OCI-LY7 (cell line): ENCODE data around the gene GMDS. TPM values are rescaled to one million over a fixed set of nuclear protein-coding genes. Genes with fewer than 3 reads are reported as not detected.
"Not testable (repeated sequence)": the region's sequence is repeated elsewhere in the genome, so short reads cannot be mapped to it uniquely, and the experiment has no call there.

Experiments used
- BruUV-seq: library from RNA; stranded (reverse); fragments of 400-500 nt; replicated peaks from 2 replicates; lab custom pipeline; 2021; lab: Mats Ljungman, UMichigan
- CTCF ChIA-PET: fragments of 300-600 bp; sonication (Branson Sonifier 250); formaldehyde crosslinking; loops from one replicate; lab custom pipeline; 2022; ENCODE audit warnings: antibody characterized with exemption; ENCODE audit not compliant: unreplicated experiment; lab: Charles Lee
- POLR2A ChIA-PET: fragments of 300-600 bp; sonication (Branson Sonifier 250); formaldehyde crosslinking; loops from one replicate; lab custom pipeline; 2022; ENCODE audit warnings: antibody characterized with exemption; lab: Charles Lee
- DNase-seq: peaks from one replicate; pipeline ENCODE4 v3.0.0-alpha.2; 2015; ENCODE audit warnings: low spot score
- H2AFZ ChIP-seq: fragments of 200-600 bp; sonication (generic), shearing (Covaris generic); 2 replicates; pipeline ENCODE4 v1.6.1; 2014; ENCODE audit warnings: mild to moderate bottlenecking, antibody characterized with exemption, low read length, moderate library complexity
- H3K27ac ChIP-seq: fragments of 200-600 bp; sonication (generic); 2 replicates; pipeline ENCODE4 v1.5.1; 2014; ENCODE audit warnings: mixed run types, low read depth, mild to moderate bottlenecking, moderate library complexity, low read length, inconsistent platforms; ENCODE audit not compliant: poor library complexity, severe bottlenecking
- H3K36me3 ChIP-seq: fragments of 200-600 bp; sonication (generic); 2 replicates; pipeline ENCODE4 v1.6.1; 2014; ENCODE audit warnings: mild to moderate bottlenecking, antibody characterized with exemption, low read length, moderate library complexity, mixed read lengths; ENCODE audit not compliant: insufficient read depth
- H3K4me1 ChIP-seq: fragments of 200-600 bp; sonication (generic); 2 replicates; pipeline ENCODE4 v1.5.1; 2014; ENCODE audit warnings: mild to moderate bottlenecking, low read length; ENCODE audit not compliant: insufficient read depth, poor library complexity, severe bottlenecking
- H3K4me2 ChIP-seq: fragments of 200-600 bp; sonication (generic); 2 replicates; pipeline ENCODE4 v1.6.1; 2014; ENCODE audit warnings: mild to moderate bottlenecking, low read length
- H3K4me3 ChIP-seq: fragments of 200-600 bp; sonication (generic); 2 replicates; pipeline ENCODE4 v1.5.1; 2014; ENCODE audit warnings: mild to moderate bottlenecking, low read depth, low read length; ENCODE audit not compliant: poor library complexity, severe bottlenecking
- H3K79me2 ChIP-seq: fragments of 200-600 bp; sonication (generic); 2 replicates; pipeline ENCODE4 v1.6.1; 2016; ENCODE audit warnings: low read depth, mild to moderate bottlenecking, low read length, moderate library complexity, mixed read lengths; ENCODE audit not compliant: insufficient read depth
- H3K9me2 ChIP-seq: fragments of 200-600 bp; sonication (generic); 2 replicates; pipeline ENCODE4 v1.6.1; 2016; ENCODE audit warnings: mild to moderate bottlenecking, low read length, mixed read lengths; ENCODE audit not compliant: insufficient read depth
- H3K9me3 ChIP-seq: fragments of 200-600 bp; sonication (generic); 2 replicates; pipeline ENCODE4 v1.6.1; 2014; ENCODE audit warnings: mild to moderate bottlenecking, mixed run types, low read length, mixed read lengths
- H4K20me1 ChIP-seq: fragments of 200-600 bp; sonication (generic); 2 replicates; pipeline ENCODE4 v1.6.1; 2014; ENCODE audit warnings: mild to moderate bottlenecking, antibody characterized with exemption, low read length, moderate library complexity, mixed read lengths; ENCODE audit not compliant: insufficient read depth
- CTCF ChIP-seq: fragments of 200-600 bp; sonication (generic); conservative IDR thresholded peaks from 2 replicates; pipeline ENCODE4 v1.5.1; 2014; ENCODE audit warnings: mild to moderate bottlenecking, antibody characterized with exemption, low read length, moderate library complexity, mixed read lengths
- EZH2phosphoT487 ChIP-seq: fragments of 200-600 bp; sonication (generic); IDR thresholded peaks from 2 replicates; pipeline ENCODE4 v1.6.1; 2018; ENCODE audit warnings: low read depth, borderline replicate concordance, mild to moderate bottlenecking, mixed run types, antibody characterized with exemption, low read length, moderate library complexity, mixed read lengths
- intact Hi-C: fragments of 100-400 bp; cut with micrococcal nuclease; formaldehyde crosslinking; loops from one replicate; pipeline ENCODE4 v1.10.0; 2022; ENCODE audit not compliant: unreplicated experiment
- total RNA-seq, 2 experiments: library from RNA; depleted of rRNA in 1 of 2; stranded (reverse); fragments of >200 nt in 1 of 2; shearing (Covaris generic) in 1 of 2; gene quantifications; 2 replicates each; pipeline ENCODE4 v1.2.3, GENCODE V29; 2014 to 2022

GMDS gene
- total RNA-seq, 2 experiments from 2014 or later: 9.9 to 26.8 TPM

GRCh38 chr6:1848752-1849151, 396.7 kb downstream of the GMDS start:
- POLR2A ChIA-PET: no interaction called here
- H3K9me3 ChIP-seq: no peaks in the 10 kb centered on the region
- no peak overlapping the region for H3K4me2 ChIP-seq
- peaks cover 6% of the 10 kb centered on the region for H3K4me1 ChIP-seq
- H3K4me3 ChIP-seq: no peak overlapping the region
- no peaks in the 10 kb centered on the region for H3K36me3 ChIP-seq
- TF ChIP-seq CTCF: no peak
- no peak for TF ChIP-seq EZH2phosphoT487
- no peaks in the 10 kb centered on the region for H4K20me1 ChIP-seq
- no peaks in the 10 kb centered on the region for H3K9me2 ChIP-seq
- DNase-seq: no peak
- BruUV-seq: no TSS peak
- no peaks in the 10 kb centered on the region for H3K79me2 ChIP-seq
- H2AFZ ChIP-seq: no peak overlapping the region
- intact Hi-C loops: no loop called here
- H3K27ac ChIP-seq: no peak overlapping the region
- CTCF ChIA-PET: no interaction called here

- ChIA-PET CTCF (no interaction called here), POLR2A (interaction anchor here (0.6 kb wide), 1 partner anchor 33 kb away, joined by 3 read pairs; no protein-coding TSS in a partner anchor)
- no peaks in the 10 kb centered on the region for H3K79me2 ChIP-seq
- no TSS peak for BruUV-seq
- no peaks in the 10 kb centered on the region for H3K9me2 ChIP-seq
- intact Hi-C loops: no loop called here
- no peak overlapping the region for H3K4me2 ChIP-seq
- no peaks in the 10 kb centered on the region for H3K9me3 ChIP-seq
- no peak overlapping the region for H2AFZ ChIP-seq
- H3K4me1 ChIP-seq: peaks cover under 1% of the 10 kb centered on the region
- no peak for DNase-seq
- TF ChIP-seq EZH2phosphoT487 (no peak), CTCF (no peak)
- H3K36me3 ChIP-seq: no peaks in the 10 kb centered on the region
- no peaks in the 10 kb centered on the region for H4K20me1 ChIP-seq
- H3K4me3 ChIP-seq: no peak overlapping the region
- no peak overlapping the region for H3K27ac ChIP-seq
Measured at GRCh38 chr6:1846611-1847010, 398.8 kb downstream of the GMDS start.

GRCh38 chr6:1845543-1845942, 399.9 kb downstream of the GMDS start:
- H3K9me3 ChIP-seq, intact Hi-C loops, POLR2A ChIA-PET, BruUV-seq, H3K36me3 ChIP-seq, H3K9me2 ChIP-seq, H3K27ac ChIP-seq, CTCF ChIA-PET, H4K20me1 ChIP-seq, H3K4me2 ChIP-seq, H3K79me2 ChIP-seq, H3K4me1 ChIP-seq, H2AFZ ChIP-seq, H3K4me3 ChIP-seq, DNase-seq: not testable (repeated sequence)
